Endothelial cell of umbilical vein (primary cell): ENCODE data around the gene LMF1. TPM values are rescaled to one million over a fixed set of nuclear protein-coding genes. Genes with fewer than 3 reads are reported as not detected.

ENCODE experiments used
- BruUV-seq: library from RNA; stranded (reverse); fragments of 400-500 nt; replicated peaks from 2 replicates; lab custom pipeline; 2021; lab: Mats Ljungman, UMichigan
- CTCF ChIA-PET: fragments of 300-600, 350-600 bp; sonication (Branson Sonifier 250); formaldehyde crosslinking; loops from one replicate; lab custom pipeline; 2021; ENCODE audit warnings: antibody characterized with exemption, inconsistent platforms; lab: Charles Lee
- POLR2A ChIA-PET: fragments of 300-600, 350-600 bp; sonication (Branson Sonifier 250); formaldehyde crosslinking; loops from one replicate; lab custom pipeline; 2021; ENCODE audit warnings: antibody characterized with exemption, inconsistent platforms; lab: Charles Lee
- DNase-seq: peaks from one replicate; pipeline ENCODE4 v3.0.0-alpha.2; 2011; ENCODE audit warnings: low read depth, low spot score
- FAIRE-seq: peaks from 2 replicates; lab custom pipeline; 2011; peaks lifted over from hg19 to GRCh38; lab: Jason Lieb, UNC
- H2AFZ ChIP-seq: 2 replicates; pipeline ENCODE4 v1.6.0; 2012; ENCODE audit warnings: low read depth, low read length, control low read depth, inconsistent platforms
- H3K27ac ChIP-seq: 2 replicates; pipeline ENCODE4 v1.5.1; 2011; ENCODE audit warnings: low read depth, mild to moderate bottlenecking, control low read depth, low read length, moderate library complexity; ENCODE audit not compliant: insufficient read depth
- H3K27me3 ChIP-seq, 2 experiments: 2 replicates each; pipeline versions ENCODE4 v1.6.0 to v1.6.1; 2011; ENCODE audit warnings: low read length in 2 of 2, mixed read lengths in 1 of 2; ENCODE audit not compliant: control insufficient read depth in 2 of 2, insufficient read depth in 2 of 2
- H3K36me3 ChIP-seq, 2 experiments: 2 replicates in 1 of 2; 3 replicates in 1 of 2; pipeline ENCODE4 v1.5.1; 2011; ENCODE audit warnings: low read length in 2 of 2, mild to moderate bottlenecking in 1 of 2, moderate library complexity in 1 of 2; ENCODE audit not compliant: control insufficient read depth in 2 of 2, insufficient read depth in 2 of 2; ENCODE audit errors: extremely low read depth in 1 of 2
- H3K4me1 ChIP-seq: 3 replicates; pipeline ENCODE4 v1.5.1; 2011; ENCODE audit warnings: mild to moderate bottlenecking, low read length; ENCODE audit not compliant: control insufficient read depth, insufficient read depth; ENCODE audit errors: extremely low read depth
- H3K4me2 ChIP-seq: 2 replicates; pipeline ENCODE4 v1.6.1; 2011; ENCODE audit warnings: low read length, control low read depth, mixed read lengths; ENCODE audit not compliant: insufficient read depth
- H3K4me3 ChIP-seq, 3 experiments: fragments of 200-600 bp in 1 of 3; sonication (generic), shearing (Covaris generic) in 1 of 3; replicated peaks in 1 of 3; 2 replicates each; pipeline ENCODE4 v1.5.1; 2011 to 2016; ENCODE audit warnings: control low read depth in 3 of 3, low read length in 3 of 3, mild to moderate bottlenecking in 2 of 3, inconsistent platforms in 1 of 3, low read depth in 1 of 3, moderate library complexity in 1 of 3; ENCODE audit not compliant: insufficient read depth in 1 of 3
- H3K79me2 ChIP-seq: 2 replicates; pipeline ENCODE4 v1.6.0; 2012; ENCODE audit warnings: low read length, inconsistent platforms; ENCODE audit not compliant: control insufficient read depth, insufficient read depth
- H3K9ac ChIP-seq: replicated peaks from 2 replicates; pipeline ENCODE3; 2011; ENCODE audit warnings: low read length, control low read depth; ENCODE audit not compliant: insufficient read depth; ENCODE audit errors: extremely low read depth
- H3K9me1 ChIP-seq: replicated peaks from 3 replicates; pipeline ENCODE4 v1.6.0; 2011; ENCODE audit warnings: mild to moderate bottlenecking, low read length; ENCODE audit not compliant: control insufficient read depth, insufficient read depth; ENCODE audit errors: extremely low read depth
- H3K9me3 ChIP-seq: replicated peaks from 2 replicates; pipeline ENCODE4 v1.5.1; 2012; ENCODE audit warnings: low read length, inconsistent platforms; ENCODE audit not compliant: control insufficient read depth, insufficient read depth
- H4K20me1 ChIP-seq: replicated peaks from 2 replicates; pipeline ENCODE3; 2011; ENCODE audit warnings: mild to moderate bottlenecking, low read length; ENCODE audit not compliant: control insufficient read depth, insufficient read depth; ENCODE audit errors: extremely low read depth
- EZH2 ChIP-seq: IDR thresholded peaks from 2 replicates; pipeline ENCODE4 v1.6.1; 2012; ENCODE audit warnings: borderline replicate concordance, low read depth, mild to moderate bottlenecking, moderate library complexity, low read length, inconsistent platforms; ENCODE audit not compliant: severe bottlenecking
- FOS ChIP-seq: IDR thresholded peaks from 2 replicates; pipeline ENCODE4 v1.6.1; 2011; ENCODE audit warnings: mild to moderate bottlenecking, low read length, moderate library complexity, borderline replicate concordance; ENCODE audit not compliant: insufficient read depth
- GATA2 ChIP-seq: IDR thresholded peaks from 2 replicates; pipeline ENCODE4 v1.7.0; 2011; ENCODE audit warnings: low read depth, mild to moderate bottlenecking, moderate library complexity, mixed read lengths, low read length; ENCODE audit not compliant: insufficient read length, insufficient read depth
- JUN ChIP-seq: IDR thresholded peaks from 2 replicates; pipeline ENCODE4 v1.6.1; 2011; ENCODE audit warnings: borderline replicate concordance, low read depth; ENCODE audit not compliant: insufficient read length, insufficient read depth
- MYC ChIP-seq: IDR thresholded peaks from one replicate; pipeline ENCODE4 v1.6.1; 2011; ENCODE audit warnings: mild to moderate bottlenecking, low read depth, low read length
- POLR2A ChIP-seq: IDR thresholded peaks from 2 replicates; pipeline ENCODE4 v1.6.1; 2012; ENCODE audit warnings: low read depth, mild to moderate bottlenecking, control low read depth, low read length
- POLR2AphosphoS5 ChIP-seq: IDR thresholded peaks from 2 replicates; pipeline ENCODE4 v1.6.1; 2012; ENCODE audit warnings: low read depth, mild to moderate bottlenecking, control low read depth, low read length, moderate library complexity; ENCODE audit not compliant: insufficient read depth
- dilution Hi-C: fragments of 300-500 bp; cut with MboI; formaldehyde crosslinking; loops from one replicate; pipeline ENCODE4 v1.15.0; 2019; ENCODE audit warnings: low sequenced_read_pairs; ENCODE audit not compliant: extremely low pct_ligation_motif_present
- intact Hi-C: fragments of 100-400 bp; cut with micrococcal nuclease; formaldehyde crosslinking; loops from one replicate; pipeline ENCODE4 v1.10.0; 2022
- polyA plus RNA-seq, 4 experiments: library from polyadenylated mRNA; depleted of rRNA in 3 of 4; stranded (reverse) in 3 of 4; unstranded in 1 of 4; fragments of >200 nt; gene quantifications; 2 replicates each; pipeline versions ENCODE4 v1.2.1 to v1.2.3, GENCODE V29; 2011 to 2012; ENCODE audit warnings: missing spikeins in 1 of 4
- total RNA-seq: library from RNA; stranded (reverse); gene quantifications from 2 replicates; pipeline ENCODE4 v1.2.3, GENCODE V29; 2021
- TF ChIP-seq, protein P1 (sequence below): IDR thresholded peaks from 2 replicates; pipeline ENCODE4 v1.6.1; 2011; ENCODE audit not compliant: insufficient read depth, insufficient read length
- TF ChIP-seq, protein P2 (sequence below), 2 donors: IDR thresholded peaks; 1 replicate in 1 of 2; 2 replicates in 1 of 2; pipeline ENCODE4 v1.5.1; 2011; ENCODE audit warnings: low read length in 2 of 2, mild to moderate bottlenecking in 2 of 2, moderate library complexity in 2 of 2, control low read depth in 1 of 2, inconsistent platforms in 1 of 2, low read depth in 1 of 2; ENCODE audit not compliant: insufficient read depth in 1 of 2; ENCODE audit errors: extremely low read depth in 1 of 2

Gene LMF1
- total and polyA plus RNA-seq, 2 donors (not counting 3 experiments of a cell fraction or from before 2014, with no cell fraction given) = 17.8 TPM

DNA sequence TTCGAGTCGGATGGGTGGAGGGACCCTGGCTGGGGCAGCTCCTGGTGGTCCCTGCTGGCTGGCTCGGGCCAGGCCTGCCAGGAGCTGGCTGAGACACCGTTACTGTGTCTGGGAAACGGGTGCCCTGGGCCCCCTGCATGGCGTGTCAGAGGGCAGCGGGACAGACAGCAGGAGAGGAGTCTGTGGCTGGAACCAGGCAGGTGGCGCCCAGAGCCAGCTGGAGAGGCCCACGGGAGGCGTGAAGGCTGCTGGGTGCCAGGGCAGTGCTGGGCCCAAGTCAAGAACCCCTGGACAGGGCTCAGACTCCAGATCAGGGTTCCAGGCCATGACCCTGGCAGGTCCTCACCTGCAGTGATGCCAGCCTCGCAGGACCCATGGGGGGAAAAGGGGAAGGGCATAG, 27.4 kb upstream of the LMF1 start:
- intact Hi-C loops = no loop called here
- FAIRE-seq = no peak
- Histone ChIP-seq H3K4me3 (no peak overlapping the region), H3K9me3 (no peaks in the 10 kb centered on the region), H3K27ac (no peak overlapping the region), H2AFZ (no peak overlapping the region), H3K27me3 (no peaks in the 10 kb centered on the region), H3K4me1 (peaks cover 20% of the 10 kb centered on the region), H3K9me1 (no peaks in the 10 kb centered on the region), H3K9ac (no peak overlapping the region), H4K20me1 (no peaks in the 10 kb centered on the region), H3K4me2 (no peak overlapping the region), H3K36me3 (no peaks in the 10 kb centered on the region), H3K79me2 (no peaks in the 10 kb centered on the region)
- no TSS peak for BruUV-seq
- no peak for DNase-seq
- ChIA-PET POLR2A (no interaction called here), CTCF (interaction anchor here (4.8 kb wide), 1 partner anchor 59 kb away, joined by 22 read pairs; no protein-coding TSS in a partner anchor)
- TF ChIP-seq, protein P1, sequence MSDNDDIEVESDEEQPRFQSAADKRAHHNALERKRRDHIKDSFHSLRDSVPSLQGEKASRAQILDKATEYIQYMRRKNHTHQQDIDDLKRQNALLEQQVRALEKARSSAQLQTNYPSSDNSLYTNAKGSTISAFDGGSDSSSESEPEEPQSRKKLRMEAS = no peak
- TF ChIP-seq, protein P2, sequence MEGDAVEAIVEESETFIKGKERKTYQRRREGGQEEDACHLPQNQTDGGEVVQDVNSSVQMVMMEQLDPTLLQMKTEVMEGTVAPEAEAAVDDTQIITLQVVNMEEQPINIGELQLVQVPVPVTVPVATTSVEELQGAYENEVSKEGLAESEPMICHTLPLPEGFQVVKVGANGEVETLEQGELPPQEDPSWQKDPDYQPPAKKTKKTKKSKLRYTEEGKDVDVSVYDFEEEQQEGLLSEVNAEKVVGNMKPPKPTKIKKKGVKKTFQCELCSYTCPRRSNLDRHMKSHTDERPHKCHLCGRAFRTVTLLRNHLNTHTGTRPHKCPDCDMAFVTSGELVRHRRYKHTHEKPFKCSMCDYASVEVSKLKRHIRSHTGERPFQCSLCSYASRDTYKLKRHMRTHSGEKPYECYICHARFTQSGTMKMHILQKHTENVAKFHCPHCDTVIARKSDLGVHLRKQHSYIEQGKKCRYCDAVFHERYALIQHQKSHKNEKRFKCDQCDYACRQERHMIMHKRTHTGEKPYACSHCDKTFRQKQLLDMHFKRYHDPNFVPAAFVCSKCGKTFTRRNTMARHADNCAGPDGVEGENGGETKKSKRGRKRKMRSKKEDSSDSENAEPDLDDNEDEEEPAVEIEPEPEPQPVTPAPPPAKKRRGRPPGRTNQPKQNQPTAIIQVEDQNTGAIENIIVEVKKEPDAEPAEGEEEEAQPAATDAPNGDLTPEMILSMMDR (IDR thresholded peaks at IDR 0.05; ENCODE audit: extremely low read depth in 1 of 2, insufficient read depth in 1 of 2, low read depth in 1 of 2, low read length in 2 of 2) = no peak
- TF ChIP-seq MYC = no peak
- no peak for TF ChIP-seq POLR2AphosphoS5
- no peak for TF ChIP-seq POLR2A
- TF ChIP-seq EZH2 = no peak
- TF ChIP-seq FOS = no peak
- TF ChIP-seq JUN = no peak
- no peak for TF ChIP-seq GATA2
- dilution Hi-C loops = no loop called here
